ENCODE data around the gene OR1N2.
"Not testable (repeated sequence)": the region's sequence is repeated elsewhere in the genome, so short reads cannot be mapped to it uniquely, and the experiment has no call there.

Gene OR1N2

DNA sequence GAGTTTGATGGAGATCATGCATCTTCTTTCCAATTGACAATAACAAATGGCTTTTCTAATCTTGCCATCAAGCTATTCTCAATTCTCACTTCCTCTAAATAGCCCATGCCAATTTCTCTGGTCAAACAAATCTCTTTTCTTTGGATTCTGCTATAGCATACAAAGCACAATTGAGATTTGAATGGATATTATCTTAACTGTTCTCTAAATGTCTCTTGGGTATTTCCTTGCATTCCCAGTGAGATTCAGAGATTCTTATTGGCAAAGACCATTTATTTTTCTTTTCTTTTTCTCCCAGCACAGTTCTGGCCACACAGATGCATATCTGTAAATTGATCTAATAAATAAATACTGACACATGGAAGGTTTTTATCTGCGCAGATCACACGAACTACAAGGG lies at the start of gene OR1N2:
Gene OR1N2, plus strand, starts transcription at position 301 of the 400 bp plus-strand sequence. CDS start 100 bp downstream, outside the sequence.
- no peak for DNase-seq
- intact Hi-C loops (cut with DNase I): no loop called here

DNA sequence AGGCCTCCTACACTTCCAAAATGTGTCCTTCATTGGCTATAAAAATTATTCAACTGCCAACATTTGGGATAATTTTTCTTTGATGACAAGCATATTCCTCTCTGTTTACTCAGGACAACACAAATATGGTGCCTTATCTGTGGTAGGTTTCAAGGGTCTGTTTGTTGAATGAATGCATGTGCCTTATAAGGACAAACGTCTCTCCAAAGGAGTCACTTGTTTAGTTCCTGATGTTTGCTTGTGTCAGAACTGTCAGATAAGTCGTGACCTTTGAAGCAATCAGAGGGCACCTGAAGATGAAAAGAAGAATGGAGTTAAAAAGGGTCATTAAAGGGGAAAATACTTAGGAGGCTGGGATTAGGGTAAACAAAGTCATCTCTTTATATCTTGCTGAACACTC lies 45.9 kb upstream of the OR1N2 start:
- intact Hi-C loops (cut with DNase I): no loop called here

DNA sequence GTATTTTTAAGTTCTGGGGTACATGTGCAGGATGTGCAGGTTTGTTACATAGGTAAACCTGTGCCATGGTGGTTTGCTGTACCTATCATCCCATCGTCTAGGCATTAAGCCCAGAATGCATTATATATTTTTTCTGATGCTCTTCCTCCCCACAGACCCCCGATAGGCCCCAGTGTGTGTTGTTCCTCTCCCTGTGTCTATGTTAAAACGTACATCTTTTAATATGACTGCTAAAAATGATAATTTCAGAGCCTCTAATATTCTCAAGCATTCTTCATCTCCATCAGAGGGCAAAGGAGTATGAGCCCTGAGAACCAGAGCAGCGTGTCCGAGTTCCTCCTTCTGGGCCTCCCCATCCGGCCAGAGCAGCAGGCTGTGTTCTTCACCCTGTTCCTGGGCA lies 42.4 kb upstream of the OR1N2 start, which contains the start of gene OR1J2:
Gene OR1J2, plus strand, starts transcription at position 301 of the 400 bp plus-strand sequence. Its CDS starts 0 bp downstream, at position 301.
- DNase-seq: no peak
- intact Hi-C loops (cut with DNase I): no loop called here

More for the DNA sequence above, 45.9 kb upstream of the OR1N2 start:
- no peak for DNase-seq

DNA sequence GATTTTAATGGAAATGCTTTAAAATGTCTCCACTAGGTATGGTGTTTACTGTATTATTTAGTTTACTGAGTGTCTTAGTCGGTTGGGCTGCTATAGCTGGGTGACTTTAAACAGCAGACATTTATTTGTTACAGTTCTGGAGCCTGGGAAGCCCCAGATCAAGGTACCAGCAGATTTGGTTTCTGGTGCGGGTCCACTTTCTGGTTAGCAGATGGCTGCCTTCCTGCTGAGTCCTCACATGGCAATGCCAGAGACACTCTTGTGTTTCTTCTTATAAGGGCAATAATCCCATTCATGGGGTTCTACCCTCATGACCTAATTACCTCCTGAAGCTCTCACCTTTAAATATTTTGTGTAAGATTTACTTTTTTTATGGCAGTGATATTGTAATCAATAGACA lies 34.7 kb upstream of the OR1N2 start:
- intact Hi-C loops (cut with DNase I): no loop called here
- DNase-seq: no peak

GRCh38 chr9:122518841-122519240 lies 34.1 kb upstream of the OR1N2 start, which contains the start of gene OR1J4:
Gene OR1J4, plus strand, starts transcription at chr9:122519141. Its CDS starts 0 bp downstream, at chr9:122519141.
- DNase-seq: no peak
- intact Hi-C loops (cut with DNase I): no loop called here

GRCh38 chr9:122519376-122519775 lies 33.5 kb upstream of the OR1N2 start:
- intact Hi-C loops (cut with DNase I): no loop called here
- DNase-seq: no peak

- intact Hi-C loops (cut with DNase I): no loop called here
- DNase-seq: no peak
Measured at GRCh38 chr9:122526602-122527001, 26.3 kb upstream of the OR1N2 start.

- no peak for DNase-seq
- intact Hi-C loops (cut with DNase I): no loop called here
Measured at GRCh38 chr9:122527193-122527592, 25.7 kb upstream of the OR1N2 start, which contains the start of gene OR1N1. Gene OR1N1, minus strand, starts transcription at chr9:122527293. Its CDS starts 0 bp downstream, at chr9:122527293.

- intact Hi-C loops (cut with DNase I); DNase-seq: not testable (repeated sequence)
Measured at GRCh38 chr9:122531157-122531556, 21.8 kb upstream of the OR1N2 start.

- intact Hi-C loops (cut with DNase I): no loop called here
- DNase-seq: no peak
Measured at GRCh38 chr9:122536134-122536533, 16.8 kb upstream of the OR1N2 start.

- DNase-seq; intact Hi-C loops (cut with DNase I): not testable (repeated sequence)
Measured at GRCh38 chr9:122537066-122537465, 15.8 kb upstream of the OR1N2 start.

DNA sequence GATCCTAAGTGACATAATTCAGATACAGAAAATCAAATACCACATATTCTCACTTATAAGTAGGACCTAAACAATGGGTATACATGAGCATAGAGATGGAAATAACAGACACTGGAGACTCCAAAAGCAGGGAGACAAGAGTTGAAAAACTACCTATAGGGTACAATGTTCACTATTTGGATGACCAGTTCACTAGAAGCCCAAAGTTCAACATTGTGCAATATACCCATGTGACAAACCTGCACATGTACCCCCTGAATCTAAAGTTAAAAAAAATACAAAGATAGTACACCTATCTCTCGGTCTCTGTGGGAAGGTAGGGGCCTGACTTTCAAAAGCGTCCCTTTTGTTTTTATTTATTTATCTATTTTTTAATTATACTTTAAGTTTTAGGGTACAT lies 14.2 kb upstream of the OR1N2 start:
- intact Hi-C loops (cut with DNase I): no loop called here
- DNase-seq: no peak

- no peak for DNase-seq
- intact Hi-C loops (cut with DNase I): no loop called here
Measured at GRCh38 chr9:122546196-122546595, 6.7 kb upstream of the OR1N2 start.

DNA sequence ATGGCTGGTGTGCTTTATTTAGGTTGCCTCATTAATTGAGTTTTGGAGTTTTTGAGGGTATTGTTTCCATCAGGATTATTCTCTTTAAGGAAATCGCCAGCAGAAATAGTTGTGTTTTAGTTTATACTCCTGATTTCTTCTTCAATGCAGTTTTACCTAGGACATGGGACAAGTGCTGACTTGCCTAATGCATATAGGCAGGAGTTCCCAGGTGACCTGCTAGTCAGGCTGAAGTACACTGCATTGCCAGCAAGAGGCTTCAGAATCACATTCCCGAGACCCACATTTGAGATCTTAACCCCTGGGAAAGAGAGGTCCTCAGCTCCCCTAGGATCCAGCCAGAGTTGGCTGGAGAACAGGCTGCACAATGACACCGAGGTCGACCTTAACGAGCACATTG lies 1.5 kb upstream of the OR1N2 start:
- intact Hi-C loops (cut with DNase I): no loop called here
- no peak for DNase-seq

DNA sequence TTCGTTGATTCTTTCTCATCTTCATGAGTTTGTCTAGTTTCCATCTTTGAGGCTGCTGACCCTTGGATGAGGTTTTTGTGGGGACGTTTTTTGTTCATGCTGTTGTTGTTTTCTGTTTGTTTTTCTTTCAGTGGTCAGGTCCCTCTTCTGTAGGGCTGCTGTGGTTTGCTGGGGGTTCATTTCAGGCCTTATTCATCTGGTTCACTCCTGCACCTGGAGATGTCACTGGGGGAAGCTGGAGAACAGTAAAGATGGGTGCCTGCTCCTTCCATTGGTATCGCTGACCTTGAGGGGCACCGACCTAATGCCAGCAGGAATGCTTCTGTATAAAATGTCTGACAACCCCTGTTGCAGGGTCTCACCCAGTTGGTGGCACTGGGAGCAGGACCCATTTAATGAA lies 8.5 kb downstream of the OR1N2 start:
- intact Hi-C loops (cut with DNase I): no loop called here
- no peak for DNase-seq

DNA sequence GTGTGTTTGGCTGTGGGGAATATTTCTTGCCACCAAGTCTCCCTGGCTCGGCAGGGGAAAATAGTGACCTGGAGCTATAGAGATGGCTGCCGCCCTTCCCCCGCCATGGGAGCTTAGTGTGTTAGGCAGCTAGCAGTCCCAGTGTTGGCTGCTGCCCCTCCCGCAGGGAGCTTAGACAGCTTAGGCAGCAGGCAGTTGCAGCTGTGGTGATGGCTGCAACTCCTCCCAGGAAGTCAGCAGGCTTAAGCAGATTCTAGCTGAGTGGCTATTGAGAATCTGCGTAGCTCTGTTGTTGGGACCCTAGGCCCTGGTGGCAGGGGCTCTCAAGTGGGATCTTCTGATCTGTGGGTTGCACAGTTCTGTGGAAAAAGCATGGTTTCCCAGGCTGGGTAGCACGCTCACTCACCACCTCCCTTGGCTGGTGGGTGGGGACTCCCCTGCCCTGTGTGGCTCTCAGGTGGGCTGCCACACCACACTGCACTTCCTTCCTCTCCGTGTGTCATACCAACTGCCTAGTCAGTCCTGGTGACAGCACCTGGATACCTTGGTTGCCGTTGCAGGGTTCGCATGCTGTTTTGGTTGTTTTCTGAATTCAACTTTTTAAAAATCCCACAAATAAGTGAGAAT lies 9.3 kb downstream of the OR1N2 start:
- intact Hi-C loops (cut with DNase I): no loop called here
- no peak for DNase-seq

DNA sequence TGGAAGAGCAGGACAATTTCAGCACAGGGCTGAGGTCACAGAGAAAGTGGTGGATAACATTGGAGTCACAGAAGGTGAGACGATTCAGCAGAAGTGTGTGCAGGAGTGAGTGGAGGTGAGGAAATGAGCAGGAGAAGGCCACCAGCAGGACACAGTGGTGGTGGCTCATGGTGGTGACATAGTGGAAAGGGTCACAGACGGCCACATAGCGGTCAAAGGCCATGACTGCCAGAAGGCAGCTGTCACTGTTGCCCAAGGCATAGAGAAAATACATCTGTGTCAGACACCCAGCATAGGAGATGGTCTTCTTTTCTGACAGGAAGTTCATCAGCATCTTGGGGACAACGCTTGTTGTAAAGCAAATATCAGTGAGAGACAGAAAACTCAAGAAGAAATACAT lies 15.0 kb downstream of the OR1N2 start:
- DNase-seq: no peak
- intact Hi-C loops (cut with DNase I): no loop called here

DNA sequence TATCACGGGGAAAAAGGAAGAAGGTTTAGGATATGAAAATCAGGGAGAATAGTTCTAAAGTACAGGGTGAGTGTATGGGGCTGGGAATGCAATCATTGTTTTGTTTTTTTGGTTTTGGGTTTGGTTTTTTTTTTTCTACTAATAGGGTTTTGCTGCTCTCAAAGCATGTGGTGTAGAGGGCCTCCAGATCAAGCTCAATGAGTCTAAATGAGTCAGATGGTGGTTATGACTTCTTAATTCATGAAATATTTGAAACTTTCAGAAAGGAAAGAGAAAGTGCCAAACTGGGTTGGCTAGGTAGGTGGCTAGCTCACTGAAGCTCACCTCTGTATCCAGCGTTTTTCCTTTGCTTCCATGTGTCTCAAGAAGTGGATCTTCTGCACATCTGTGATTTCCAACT lies 19.5 kb downstream of the OR1N2 start:
- intact Hi-C loops (cut with DNase I): no loop called here
- no peak for DNase-seq

GRCh38 chr9:122579874-122580273 lies 27.0 kb downstream of the OR1N2 start:
- intact Hi-C loops (cut with DNase I): no loop called here
- no peak for DNase-seq

DNA sequence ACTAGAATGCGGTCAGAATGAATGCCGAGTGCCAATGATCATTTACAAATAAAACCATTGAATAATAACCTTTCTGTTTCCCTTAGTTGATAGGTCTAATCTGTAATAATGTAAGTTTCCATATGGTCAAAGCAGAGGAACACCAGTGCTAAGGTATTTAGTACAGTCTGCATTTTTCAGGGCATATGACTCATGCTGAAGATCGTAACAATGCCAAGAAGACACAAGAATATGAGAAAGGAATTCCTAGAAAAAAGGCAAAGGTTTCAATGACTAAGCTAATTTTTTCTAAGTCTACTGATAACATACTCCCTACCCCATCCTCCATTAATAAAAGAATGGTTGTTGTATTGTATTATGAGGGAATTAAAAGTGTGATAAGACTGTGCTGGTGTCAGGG lies 27.4 kb downstream of the OR1N2 start:
- intact Hi-C loops (cut with DNase I): no loop called here
- DNase-seq: no peak

GRCh38 chr9:122583284-122583683 lies 30.4 kb downstream of the OR1N2 start, which contains the start of gene OR1L8:
Gene OR1L8, minus strand, starts transcription at chr9:122583384. Its CDS starts 14,907 bp downstream, at chr9:122568477.
- intact Hi-C loops (cut with DNase I): not testable (repeated sequence)
- peak in 1 of 10 donors; percentile 32 for DNase-seq

Measured in posterior cingulate gyrus (tissue), 11 donors.